NCI-H1930 (cell line): Measurements from ENCODE around the gene FGF2.
"Not testable (repeated sequence)": the region's sequence is repeated elsewhere in the genome, so short reads cannot be mapped to it uniquely, and the experiment has no call there.

ENCODE experiments used
- DNase-seq, 2 experiments: peaks; one replicate each; lab custom pipeline; 2025; lab: John Stamatoyannopoulos, UW

FGF2 gene

DNA sequence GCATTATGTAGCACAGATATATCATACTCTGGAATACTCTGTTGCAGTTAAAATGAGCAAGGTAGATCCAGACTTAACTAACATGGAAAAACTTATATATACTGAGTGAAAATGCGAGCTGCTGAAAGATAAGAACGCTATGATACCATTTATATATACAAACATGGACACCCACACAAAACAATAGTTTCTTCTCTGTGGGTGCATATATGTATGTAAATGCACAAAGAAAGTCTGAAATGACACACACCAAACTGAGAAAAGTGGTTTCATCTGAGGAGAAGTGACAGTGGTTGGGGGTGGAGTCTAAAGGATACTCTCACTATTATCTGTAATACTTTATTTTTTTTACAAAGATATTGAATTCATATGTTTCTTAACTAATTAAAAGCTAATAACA lies 12.2 kb upstream of the FGF2 start:
- DNase-seq = no peak

DNA sequence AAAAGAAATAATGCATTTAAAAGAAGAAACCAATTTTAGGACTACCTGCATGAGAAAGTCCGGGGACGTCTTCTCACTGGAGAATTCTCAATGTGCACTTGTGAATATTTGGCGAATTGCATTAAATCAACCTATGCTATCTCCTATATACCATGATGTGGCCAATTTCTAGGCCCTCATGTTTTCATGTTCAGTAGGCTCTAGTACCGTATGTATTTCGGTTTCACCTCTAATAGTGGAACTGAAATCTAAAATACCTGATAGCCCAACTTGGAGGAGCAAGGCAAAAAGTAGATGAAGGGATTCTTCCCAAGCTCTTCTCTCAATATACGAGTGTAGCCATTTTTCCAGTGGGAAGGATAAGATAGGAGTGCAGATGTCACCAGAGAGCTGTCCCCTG lies 11.4 kb upstream of the FGF2 start:
- DNase-seq = no peak

GRCh38 chr4:122816476-122816875 lies 10.2 kb upstream of the FGF2 start:
- no peak for DNase-seq

DNA sequence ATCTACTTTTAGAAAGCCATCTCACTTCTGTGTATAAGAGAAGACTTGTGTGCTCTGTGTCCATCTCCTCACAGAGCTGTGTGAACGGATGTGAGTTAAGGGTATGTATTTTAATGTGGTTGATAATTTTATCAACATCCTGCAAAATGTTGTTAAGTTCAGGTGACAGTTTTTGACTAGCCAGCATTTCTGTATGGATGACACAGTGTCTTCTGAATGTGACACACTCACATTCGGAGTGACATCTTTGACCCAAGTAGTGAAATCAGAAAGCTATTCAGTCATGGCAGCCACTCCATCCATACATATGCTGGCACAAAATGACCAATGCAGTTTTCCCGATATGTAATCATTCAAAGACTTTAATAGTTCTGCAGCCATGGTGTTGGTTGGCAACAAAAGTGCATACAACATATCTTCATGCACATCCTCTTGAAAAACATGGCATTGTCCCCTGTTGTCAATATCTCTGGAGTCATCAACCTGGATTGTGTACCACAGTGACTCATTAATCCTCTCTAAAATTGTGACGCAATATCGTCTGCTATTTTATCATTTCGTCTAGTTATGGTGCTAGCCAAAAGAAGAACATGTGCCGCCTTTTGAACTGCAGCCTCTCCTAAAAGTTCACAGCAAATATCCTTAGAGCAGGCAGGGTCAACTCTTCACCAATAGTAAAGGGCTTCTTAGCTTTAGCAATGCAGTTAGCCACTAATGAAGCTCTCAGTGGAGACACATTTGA lies 6.8 kb upstream of the FGF2 start:
- DNase-seq = no peak

DNA sequence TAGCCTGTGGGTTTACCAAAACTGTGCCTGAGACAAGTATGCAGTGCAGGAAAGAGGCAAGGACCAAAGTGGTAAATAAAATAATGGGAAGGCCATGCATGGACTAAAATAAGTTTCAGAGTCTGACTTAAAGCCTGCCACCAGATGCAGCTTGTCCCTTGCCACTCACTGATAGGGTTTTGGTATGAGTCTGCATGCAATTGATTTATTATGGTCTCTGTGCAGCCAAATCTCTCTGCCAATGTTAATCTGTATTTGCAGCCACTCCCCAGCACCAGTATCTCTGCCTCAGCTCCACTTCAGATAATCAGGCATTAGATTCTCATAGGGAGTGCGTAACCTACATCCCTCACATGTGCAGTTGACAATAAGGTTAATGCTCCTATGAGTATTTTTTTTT lies 5.5 kb upstream of the FGF2 start:
- no peak for DNase-seq

DNA sequence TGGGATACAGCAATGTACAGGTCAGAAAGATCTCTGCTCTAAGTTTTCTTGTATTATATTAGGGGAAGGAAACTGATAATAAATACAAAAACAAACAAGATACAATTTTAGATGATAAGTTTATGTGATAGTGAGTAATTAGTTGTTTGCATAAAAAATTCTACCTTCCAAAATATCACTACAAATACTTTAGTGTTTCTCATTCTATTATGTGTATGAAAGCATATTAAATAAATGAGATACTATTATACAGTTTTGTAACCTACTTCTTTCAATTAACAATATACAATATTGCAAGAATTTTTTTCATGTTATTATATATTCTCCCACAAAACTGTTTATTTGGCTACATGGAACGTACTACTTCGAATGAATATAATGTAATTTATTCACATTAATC lies 4.2 kb upstream of the FGF2 start:
- no peak for DNase-seq

DNA sequence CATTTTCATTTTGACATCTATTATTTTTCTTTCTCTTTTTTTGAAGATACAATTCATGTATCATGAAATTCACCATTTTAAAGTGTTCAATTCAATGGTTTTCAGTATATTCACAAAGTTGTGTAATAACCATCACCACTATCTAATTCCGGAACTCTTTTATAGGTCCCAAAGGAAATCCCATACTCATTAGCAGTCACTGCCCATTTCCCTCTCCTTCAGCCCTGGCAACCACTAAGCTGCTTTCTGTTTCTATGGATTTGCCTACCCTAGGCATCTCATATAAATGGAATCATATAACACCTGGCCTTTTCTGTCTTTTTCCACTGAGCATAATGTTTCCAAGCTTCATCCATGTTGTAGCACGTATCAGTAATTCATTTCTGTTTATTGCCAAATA lies 3.2 kb upstream of the FGF2 start:
- no peak for DNase-seq

DNA sequence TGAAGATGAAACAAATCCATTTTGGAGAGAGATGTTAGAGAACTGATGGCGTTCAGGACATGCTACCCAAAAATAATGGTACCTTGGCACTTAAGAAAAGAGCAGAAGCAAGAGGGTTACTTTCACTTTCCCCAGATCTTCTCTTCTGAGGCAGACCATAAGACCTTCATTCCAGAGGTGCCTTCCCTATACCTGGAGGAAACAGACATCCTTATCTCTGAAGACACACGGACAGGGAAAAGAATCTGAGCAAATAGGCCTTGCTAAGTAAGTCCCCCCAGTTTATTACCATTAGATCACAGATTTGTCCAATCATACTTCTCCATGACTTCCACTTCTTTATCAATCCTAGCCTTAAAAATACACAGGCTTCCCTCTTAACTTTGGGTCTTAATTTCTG lies 2.0 kb upstream of the FGF2 start:
- no peak for DNase-seq

- DNase-seq = no peak
These were observed 528 bp upstream of the FGF2 start for GRCh38 chr4:122826079-122826527.

- DNase-seq = peak; percentile 9 to 60
These were observed 737 bp downstream of the FGF2 start for GRCh38 chr4:122827258-122827878.

- no peak for DNase-seq
These were observed 1.4 kb downstream of the FGF2 start for GRCh38 chr4:122827879-122828601.

DNA sequence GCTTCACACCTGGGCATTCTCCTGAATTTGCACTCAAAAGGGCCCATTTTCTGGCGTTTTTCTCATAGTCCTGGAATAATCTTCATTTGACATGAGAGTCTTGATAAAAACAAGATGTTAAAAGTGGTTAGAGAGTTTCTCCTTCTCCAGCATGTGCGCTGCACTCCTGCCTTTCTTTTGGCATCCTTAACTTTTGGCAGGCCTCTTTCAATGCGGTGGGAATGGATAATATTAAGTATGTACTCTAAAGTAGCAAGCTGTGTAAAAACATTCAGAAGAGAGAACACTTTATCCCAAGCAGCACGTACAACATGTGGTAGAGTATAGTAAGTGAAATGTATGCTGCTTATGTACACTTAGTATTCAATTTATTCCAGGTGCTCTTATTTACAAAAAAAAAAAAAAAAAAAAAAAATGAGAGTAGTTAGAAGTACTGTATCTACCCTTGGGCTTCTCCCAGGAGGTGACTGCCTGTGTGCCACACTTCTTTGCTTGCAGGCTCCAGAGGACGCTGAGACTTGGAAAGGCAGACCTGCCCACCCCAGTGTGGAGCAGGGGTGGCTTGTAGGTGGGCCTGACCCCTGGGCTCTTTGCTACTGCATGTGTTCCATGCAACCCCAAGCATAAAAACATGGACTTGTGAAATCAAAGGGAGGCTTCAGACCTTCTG lies 3.9 kb downstream of the FGF2 start:
- DNase-seq = no peak

GRCh38 chr4:122831515-122832196 lies 5.0 kb downstream of the FGF2 start:
- no peak for DNase-seq

DNA sequence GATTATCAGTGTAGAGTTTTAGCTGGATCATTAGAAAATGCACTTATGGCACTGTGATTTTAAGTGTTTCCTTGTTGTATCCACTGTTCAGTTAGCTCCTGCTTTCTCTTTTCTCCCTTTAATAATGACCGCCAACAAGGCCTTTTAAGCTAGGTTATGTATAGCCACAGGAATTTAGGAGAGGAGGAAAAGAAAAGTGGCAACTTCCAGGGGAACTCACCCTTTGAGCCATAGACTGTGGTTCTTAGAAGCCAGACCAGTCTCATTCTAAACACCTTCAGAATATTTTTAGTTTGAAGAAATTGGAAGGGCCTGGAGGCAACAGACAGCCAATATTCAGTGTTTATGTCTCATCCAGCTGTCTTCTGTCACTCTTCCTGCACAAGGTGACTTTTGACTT lies 6.1 kb downstream of the FGF2 start:
- DNase-seq = no peak

- no peak for DNase-seq
These were observed 7.4 kb downstream of the FGF2 start for GRCh38 chr4:122833999-122834398.

GRCh38 chr4:122836941-122837340 lies 10.3 kb downstream of the FGF2 start:
- no peak for DNase-seq

DNA sequence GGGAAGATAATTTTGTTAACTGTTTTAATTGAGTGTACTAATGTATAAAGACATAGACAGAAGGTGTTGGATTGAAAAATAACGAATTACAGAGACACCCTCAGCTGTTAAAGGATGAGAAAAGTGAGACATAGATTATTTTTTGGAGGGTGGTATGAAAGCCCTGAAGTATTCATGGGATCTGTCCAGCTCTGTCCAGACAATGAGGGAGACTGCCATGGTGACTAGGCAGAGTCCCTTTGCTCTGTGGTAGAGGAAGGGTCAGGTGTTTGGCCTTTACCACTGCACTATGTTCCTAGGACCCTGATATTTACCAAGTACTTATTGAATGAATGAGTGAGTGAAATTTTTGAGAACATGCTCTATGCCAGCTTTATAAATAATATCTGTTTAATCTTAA lies 11.4 kb downstream of the FGF2 start:
- no peak for DNase-seq

DNA sequence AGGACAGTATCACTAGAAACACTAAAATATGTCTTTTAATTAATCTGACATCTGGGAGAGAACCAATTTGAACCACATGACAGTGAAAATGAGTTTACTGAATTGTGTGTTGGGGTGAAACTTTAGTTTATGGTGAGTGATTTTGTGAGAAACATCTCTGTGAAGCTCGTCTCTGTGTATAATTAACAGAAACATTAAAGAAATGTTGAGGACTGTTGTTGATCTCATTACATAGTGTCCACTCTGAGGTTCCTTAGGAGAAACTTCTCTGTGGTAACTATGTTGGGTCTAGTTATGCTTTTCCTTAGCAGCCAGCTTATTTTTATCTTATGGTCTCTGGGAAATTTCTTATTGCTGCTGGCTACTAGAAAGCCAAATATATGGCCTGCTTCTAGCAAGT lies 15.8 kb downstream of the FGF2 start:
- DNase-seq = no peak

DNA sequence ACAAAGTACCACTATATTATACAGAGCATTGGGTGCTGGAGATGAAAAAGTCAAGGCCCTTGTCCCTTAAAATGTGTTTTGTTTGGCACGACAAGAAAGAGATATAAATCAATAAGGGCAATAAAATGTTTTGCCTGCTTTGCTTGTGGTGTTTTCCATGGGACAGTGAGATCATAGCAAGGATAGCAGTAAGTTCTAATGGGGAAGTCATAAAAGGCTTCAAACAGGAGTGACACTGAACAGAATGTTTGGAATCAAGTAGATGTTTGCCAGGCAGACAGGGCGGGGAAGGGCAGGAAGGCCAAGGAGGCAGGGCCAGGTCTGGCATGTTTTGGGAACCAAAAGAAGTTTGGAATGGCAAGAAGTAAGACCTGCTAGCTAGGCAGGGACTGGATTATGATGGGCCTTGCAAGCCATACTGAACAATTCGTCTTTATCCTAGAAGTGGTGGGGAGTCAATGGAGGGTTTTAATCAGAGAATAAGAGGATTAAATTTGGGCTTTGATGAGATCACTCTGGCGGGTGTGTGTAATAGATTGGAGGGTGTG lies 16.4 kb downstream of the FGF2 start:
- no peak for DNase-seq

DNA sequence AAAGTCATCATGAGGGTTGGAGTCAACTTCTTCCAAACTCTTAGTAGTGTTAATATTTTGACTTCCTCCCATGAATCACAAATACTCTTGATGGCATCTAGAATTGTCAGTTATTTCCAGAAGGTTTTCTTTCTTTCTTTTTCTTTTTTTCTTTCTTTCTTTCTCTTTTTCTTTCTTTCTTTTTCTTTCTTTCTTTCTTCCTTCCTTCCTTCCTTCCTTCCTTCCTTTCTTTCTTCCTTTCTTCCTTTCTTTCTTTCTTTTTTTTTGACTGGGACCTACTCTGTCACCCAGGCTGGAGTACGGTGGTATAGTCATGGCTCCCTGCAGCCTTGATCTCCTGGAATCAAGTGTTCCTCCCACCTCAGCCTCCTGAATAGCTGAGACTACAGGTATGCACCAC lies 17.8 kb downstream of the FGF2 start:
- DNase-seq = not testable (repeated sequence)

DNA sequence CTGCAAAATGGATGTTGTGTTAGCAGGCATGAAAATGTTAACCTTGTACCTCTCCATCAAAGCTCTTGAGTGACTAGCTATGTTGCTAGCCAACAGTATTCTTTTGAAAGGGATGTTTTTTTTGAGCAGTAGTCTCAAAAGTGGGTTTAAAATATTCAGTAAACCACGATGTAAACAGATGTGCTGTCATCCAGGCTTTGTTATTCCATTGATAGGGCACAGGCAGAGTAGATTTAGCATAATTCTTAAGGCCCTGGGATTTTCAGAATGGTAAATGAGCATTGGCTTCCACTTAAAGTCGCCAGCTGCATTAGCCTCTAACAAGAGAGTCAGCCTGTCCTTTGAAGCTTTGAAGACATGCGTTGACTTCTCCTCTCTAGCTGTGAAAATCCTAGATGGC lies 18.4 kb downstream of the FGF2 start:
- DNase-seq = no peak

DNA sequence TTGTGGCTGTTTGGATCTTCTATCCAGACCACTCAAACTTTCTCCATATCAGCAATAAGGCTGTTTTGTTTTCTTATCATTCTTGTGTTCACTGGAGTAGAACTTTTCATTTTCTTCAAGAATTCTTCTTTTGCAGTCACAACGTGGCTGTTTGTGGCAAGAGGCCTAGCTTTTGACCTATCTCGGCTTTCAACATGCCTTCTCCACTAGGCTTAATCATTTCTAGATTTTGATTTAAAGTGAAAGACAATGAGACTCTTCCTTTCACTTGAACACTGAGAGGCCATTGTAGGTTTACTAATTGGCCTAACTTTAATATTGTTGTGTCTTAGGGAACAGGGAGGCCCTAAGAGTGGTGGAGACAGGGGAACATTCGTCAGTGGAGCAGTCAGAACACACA lies 19.1 kb downstream of the FGF2 start:
- no peak for DNase-seq
